GM21423 (cell line): Measurements from ENCODE around the gene TMEM100.

Source experiments
- ATAC-seq: cut with Tn5 transposase; IDR thresholded peaks from one replicate; pipeline ENCODE4 v1.9.1; 2021; ENCODE audit warnings: mild to moderate bottlenecking, moderate library complexity; ENCODE audit not compliant: unreplicated experiment

Gene TMEM100

DNA sequence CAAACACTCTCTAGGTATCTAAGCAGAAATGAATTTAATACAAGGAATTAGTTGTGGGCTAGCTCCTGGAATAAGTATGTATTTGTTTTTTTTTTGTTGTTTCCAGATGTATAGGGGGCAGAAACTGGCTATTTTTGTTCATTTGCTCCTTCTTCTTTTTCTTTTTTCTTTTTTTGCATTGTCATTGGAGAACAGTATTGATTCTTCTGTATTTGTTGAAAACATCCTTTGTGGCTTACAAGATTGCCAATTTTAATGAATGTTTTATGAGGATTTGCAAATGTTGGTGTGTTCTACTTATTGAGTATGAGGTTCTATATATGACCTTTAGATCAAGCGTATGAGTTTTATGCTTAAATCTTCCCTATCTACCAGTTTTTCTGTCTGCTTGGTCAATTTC, 22.6 kb upstream of the TMEM100 start:
- no peak for ATAC-seq

DNA sequence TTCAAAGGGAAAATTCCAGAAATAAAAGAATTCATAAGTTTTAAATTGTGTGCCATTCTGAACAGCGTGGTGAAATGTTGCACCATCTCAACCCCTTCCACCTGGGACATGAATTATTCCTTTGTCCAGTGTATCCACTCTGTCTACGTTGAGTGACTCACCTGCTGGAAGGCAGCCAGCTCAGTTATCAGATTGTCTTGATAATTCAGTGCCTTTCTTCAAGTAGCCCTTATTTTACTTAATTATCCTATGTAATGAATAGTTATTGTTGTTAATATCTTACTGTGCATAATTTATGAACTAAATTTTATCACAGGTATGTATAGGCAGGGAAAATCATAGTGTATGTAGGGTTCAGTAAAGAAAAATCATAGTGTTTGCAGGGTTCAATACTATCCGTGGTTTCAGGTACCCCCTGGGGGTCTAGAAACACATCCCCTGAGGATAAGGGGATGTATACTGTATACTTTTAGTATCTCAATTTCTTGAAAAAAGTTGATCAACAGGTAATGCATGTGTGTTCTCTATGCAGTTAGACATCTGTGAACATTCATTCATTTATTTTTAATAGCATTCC, 20.5 kb upstream of the TMEM100 start:
- ATAC-seq = no peak

DNA sequence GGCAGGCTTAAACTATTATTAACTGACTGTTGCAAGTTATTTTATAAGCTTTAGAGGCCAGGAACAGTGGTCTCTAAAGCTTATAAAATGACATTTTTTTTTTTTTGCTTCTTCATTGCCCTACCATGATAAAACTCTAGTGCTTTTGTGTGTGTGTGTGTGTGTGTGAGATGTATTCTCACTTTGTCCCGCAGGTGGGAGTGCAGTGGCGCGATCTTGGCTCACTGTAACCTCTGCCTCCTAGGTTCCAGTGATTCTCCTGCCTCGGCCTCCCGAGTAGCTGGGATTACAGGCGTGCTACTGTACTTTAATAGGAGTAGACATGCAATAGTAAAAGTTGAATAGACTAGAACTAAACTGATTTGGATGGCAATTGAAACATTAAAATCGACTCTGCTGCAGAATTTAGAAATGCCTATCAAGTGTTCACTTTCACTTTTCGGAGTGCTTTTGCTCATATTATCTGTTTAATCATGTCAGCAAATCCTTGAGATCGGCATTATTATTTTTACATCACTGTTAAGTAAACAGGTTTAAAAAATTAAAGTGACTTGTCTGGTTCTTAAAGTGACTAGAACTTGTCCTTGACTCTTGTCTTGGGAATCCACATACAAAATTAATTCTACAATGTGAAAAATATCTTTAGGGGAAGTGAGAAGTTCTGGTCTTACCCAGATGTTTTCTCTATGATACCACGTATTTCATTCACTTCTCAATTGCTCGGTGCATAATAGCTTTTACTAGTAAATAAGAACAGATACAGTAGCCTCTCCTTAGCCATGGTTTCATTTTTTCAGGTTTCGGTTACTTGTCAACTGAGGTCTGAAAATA, 19.8 kb upstream of the TMEM100 start:
- peak; percentile 84 for ATAC-seq

DNA sequence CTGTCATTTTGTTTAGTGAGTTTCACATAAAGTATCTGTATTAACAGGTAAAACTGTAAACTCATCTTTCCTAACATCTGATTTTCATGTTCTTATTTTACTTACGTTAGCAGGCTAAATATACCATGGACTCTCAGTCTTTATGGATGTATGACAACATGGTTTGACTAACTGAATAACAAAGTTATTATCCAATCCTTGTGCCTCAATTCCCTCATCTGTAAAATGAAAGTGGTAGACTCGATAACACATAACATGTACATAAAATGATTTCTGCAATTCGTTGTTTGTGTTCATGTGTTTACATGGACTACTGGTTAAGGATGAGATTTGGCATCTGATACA, 18.7 kb upstream of the TMEM100 start:
- no peak for ATAC-seq

DNA sequence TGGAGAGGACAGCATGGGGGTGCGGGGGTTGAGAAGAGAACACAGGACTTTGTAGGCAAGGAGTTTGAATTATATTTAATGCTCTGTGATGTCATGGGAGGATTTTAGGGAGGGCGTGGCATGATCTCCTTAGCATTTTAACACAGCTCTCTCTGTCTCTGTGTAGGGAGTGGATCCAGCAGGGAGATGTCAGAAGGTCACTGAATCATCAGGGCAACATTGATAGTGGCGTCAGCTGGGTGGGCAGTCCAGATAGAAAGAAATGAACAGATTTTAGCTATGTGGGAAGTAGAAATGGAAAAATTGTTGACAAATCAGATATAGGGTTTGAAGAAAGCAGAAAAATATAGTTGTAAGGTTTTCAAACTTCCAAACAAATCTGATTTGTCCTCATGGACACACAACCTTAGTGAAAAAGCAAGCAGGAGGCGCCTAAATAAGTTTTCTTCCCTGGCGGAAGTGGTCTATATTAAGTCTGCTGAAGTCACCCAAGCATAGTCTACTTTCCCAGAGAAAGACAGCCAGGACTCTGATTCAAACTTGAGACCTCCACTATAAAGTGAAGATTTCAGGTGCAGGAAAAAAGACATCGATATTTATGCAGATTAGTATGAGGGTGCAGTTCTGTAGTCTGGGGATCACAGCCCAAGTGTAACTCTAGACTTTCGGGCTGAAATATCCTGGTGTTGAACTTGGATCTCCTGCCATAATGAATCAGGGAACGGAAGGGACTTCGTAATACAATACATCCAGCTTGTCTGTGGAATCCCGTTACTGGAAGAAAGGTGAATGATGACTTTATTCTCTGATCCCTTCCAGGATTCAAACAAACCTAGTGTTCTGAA, 18.1 kb upstream of the TMEM100 start:
- ATAC-seq = no peak

DNA sequence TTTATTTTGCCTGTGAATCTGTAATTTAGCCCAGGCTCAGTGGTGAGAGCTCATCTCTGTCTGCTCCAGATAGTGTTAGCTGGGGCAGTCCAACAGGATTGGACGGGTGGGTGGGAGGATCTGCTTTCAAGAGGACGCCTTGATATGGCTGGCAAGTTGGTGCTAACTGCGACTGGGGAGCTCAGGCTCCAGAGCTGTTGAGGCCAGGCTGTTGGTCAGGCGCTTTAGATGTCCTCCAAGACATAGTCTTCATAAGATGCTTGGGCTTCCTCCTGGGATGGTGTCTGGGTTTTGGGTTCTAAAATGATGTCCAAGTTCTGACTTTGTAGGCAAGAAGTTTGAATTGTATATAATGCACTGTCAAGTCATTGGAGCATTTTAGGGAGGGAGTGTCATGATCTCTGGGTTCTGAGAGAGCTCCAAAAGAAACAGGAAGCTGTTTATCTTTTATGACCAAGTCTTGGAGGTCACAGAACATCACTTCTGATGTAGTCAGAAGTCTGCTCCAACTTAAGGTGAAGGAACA, 15.4 kb upstream of the TMEM100 start:
- no peak for ATAC-seq

DNA sequence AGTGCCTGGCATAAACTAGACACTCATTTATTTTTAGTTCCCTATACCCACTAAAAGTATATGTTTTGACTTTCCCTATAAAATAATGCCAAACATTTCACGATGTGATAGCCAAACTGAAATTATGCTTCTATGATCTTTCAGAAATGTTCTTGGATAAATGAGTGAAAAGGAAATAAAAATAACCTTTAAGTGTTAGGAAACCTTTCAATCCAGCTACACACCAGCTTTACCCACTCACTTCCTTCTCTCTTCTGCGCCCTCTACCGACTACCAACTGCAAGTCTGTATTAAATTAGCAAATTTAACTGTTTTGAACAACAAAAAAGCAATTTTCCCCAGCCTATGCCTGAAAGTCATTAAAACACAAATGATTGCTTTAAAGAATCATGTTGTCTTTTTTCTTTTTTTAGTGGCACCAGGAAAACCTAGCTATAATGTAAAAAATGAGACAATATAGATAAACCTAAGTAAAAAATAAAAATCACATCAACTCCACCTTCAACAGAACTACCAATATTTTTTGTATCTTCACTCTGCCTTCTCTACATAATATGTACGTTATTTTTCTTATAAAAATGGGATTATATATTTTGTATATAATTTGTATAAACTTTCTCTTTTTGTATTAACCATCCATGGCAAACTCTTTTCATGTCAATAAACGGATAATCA, 13.2 kb upstream of the TMEM100 start:
- ATAC-seq = no peak

DNA sequence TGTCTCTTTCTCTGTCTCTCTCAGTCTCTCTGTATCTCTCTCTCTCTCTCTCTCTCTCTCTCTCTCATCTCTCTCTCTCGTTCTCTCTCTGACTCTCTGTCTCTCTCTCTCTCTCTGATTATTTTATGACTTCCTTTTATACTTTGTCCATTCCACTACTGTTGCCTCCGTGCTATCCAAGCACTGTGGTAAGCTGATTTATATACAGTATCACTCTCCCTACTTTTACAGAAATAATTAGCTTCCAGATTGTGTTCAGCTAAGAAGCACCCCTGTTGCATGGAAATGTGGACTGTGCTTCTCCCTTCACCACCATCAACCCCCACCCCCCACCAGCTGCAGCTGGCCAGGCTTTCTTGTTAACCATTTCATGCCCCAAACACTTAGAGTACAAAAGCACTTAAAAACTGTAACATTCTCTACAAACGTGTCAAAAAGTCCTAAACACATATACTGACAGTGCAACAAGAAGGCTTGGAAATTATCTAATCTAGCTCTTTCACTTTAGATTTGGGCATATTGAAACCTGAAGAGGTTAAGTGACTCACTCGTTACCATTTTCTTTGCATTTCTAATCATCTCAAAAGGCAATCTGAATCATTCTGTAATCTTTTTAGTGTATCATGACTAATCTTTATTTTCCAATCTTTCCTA, 11.6 kb upstream of the TMEM100 start:
- no peak for ATAC-seq

DNA sequence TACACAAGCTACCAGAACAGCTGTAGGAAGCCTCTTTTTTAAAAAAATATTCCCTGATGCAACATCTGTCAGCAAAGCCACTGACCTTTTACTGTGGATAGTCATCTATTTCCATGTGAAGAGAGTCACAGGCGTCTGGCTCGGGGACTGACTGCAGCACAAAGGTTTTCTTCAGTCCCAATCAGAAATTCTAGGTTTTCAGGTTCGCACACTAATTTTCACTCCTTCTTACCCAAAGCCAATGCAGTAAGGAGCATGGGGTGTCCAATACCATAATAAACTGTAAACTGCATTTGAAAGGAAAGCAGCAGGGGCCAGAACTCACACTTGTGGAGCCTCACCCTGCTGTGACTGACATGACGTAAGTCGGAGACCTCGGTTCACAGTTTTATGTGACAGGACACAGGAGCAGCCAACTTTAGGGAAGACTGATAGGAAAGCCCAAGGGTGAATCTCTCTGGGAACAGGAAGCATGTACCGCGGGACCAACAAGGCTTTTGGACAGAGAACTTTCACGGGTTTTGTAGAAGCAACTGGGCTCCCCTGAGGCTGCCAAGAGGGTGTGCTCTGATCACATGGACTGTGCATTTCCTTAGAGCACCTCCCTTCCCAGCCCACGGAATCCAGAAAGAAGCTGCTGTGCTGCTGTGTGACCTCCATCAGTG, 9.1 kb upstream of the TMEM100 start:
- no peak for ATAC-seq

DNA sequence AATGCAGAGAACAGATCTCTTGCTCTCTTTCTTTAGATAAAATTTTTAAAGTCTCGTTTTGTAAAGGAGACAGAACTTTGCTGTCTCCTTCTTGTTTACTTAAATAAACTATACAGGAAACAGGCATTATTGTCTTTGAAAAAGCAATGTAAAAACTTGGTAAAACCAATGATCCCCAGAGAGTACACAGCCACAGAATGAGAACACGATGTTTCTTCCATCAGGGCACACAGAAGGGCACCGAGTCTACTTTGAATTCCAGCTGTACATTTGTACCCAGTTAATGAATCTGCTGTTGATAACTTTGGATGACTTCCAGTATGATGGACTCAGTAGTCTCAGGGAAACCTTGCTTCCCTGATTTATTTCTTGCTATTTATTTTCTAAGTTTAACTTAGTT, 8.1 kb upstream of the TMEM100 start:
- ATAC-seq = no peak

DNA sequence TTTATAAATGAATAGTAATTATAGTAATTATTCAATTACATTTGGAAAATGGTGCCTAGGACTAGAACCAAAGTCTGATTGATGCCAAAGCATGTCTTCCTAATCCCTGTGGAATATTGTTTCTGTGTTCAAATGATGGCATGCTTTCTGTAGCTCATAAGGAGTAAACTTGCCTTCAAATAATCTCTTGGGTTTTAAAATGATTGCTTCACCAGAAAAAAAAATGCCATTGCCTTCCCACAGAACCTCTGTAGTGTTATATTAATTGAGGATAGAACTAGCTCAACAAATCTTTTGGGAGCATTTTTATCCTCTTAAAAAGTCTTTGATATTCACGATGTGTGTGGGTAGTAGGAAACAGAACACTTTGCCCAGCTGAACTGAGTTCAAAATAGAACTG, 7.7 kb upstream of the TMEM100 start:
- ATAC-seq = no peak

DNA sequence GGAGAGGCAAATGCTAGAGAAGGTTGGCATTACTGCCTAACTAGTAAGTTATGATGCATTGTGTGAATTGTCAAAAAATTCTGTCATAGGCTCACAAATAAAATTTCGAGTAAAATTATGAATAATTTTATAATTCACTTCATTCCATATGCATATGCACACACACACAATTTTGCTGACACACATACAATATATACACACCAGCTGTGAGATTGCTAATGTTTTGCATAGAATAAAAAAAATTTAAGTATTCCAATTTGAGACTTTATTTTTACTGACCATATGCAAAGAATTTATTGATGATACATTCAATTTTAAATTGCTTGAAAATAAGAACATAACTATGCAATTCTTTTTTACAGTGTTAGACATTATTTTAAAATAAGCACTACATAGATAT, 6.8 kb upstream of the TMEM100 start:
- no peak for ATAC-seq

DNA sequence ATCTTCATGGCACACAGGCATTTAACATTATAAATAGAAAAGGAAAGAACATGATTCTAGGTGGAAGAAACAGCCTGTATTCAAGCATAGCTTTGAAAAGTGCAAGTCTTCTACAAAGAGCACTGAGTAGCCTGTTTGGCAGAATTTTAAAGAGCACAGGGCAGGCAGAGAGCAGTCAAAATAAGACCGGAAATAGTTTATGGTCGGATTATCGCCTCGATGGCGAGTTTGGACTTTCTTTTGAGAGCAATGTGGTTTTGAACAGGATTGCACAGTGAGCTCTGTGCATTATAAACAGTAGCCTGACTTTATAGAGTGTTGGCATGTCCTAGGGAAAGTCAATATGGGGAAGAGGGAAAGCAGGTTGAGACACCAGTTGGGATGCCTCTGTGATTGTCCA, 6.2 kb upstream of the TMEM100 start:
- ATAC-seq = no peak

DNA sequence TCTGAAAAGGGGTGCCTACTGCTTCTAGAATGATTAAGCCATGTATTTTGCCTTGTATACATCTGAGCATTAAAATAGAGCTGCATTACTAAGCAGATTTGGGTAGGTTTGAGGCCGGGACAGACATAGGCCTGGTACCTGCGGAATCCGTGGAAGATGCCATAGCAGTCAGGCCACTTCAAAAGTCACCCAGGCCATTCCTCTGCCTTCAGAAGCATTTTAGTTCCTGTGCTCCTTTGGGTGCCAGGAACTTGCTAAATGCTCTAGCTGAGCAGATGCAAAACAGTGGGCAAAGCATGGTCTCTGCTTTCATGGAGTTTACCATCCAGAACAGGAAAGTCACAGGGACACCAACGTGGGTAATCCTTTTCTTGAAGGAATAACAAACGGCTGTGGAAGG, 5.7 kb upstream of the TMEM100 start:
- ATAC-seq = no peak

DNA sequence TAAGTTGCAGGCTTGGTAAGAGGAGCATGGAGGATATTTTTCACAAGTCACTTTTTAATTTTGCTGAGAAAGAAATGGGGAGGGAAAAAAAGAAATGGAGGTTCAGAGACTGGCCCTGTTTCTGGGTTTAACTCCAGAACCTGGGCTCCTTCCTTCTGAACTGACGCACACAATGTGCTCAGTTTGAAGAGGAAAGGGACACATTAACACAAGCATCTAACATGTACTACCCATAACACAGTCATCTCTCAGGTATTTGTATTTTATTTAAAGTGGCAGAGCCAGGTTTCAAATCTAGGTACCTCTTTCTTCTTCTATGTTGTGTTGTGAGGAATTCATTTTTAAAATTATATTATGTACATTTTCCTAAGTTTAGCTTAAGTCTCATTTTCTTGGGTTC, 5.3 kb upstream of the TMEM100 start:
- no peak for ATAC-seq

DNA sequence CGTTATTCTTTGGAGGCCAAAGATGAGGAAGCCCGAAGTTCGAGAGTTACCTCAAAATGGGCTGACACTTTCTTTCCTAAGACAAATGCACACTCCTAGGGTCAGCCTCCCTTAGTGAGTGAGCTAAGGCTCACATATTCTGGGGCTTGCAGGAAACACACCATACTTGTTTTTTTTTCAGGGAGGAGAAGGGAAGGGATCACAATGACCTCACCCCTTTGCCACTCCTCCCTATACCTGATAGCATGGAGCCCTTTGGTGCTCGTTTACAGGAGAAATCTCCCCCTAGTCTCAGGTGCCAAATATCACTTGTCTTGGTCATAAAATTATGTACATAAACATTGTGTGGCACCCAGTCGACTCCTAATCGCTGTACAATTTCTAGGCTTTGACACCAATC, 4.6 kb upstream of the TMEM100 start:
- no peak for ATAC-seq

DNA sequence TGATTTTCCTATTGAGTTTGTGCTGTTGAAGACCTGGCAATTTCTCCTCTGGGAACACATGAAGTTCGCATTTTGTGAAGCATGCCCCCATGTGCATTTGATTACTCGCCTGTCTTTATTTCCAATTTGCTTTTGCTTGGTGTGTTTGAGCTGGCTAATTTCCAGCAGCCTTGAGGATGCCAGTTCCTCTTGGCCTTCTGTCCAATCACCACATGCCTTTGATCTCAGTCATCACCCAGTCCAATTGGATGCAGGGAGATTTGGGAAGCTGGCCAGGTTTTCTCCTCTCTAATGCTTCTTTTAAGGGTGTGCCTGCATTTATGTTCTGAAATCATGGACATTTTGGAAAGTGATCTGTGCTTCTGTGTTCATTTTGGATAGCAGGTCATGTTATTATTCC, 3.8 kb upstream of the TMEM100 start:
- ATAC-seq = no peak

DNA sequence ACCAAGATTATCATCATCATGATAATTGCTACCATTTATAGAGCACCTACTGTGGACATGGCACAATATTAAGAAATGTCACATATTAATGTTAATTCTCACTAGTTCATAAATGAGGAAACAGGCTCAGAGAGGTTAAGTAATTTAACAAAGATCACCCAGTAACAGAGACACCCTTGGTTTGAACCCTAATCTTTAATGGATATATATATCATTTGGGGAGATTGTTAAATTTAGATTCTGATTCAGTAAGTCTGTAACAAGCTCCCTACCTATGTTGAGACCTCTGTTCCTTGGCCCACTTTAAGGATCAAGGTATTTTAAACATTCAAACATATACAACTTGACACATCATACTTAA, 804 bp upstream of the TMEM100 start:
- ATAC-seq = no peak

DNA sequence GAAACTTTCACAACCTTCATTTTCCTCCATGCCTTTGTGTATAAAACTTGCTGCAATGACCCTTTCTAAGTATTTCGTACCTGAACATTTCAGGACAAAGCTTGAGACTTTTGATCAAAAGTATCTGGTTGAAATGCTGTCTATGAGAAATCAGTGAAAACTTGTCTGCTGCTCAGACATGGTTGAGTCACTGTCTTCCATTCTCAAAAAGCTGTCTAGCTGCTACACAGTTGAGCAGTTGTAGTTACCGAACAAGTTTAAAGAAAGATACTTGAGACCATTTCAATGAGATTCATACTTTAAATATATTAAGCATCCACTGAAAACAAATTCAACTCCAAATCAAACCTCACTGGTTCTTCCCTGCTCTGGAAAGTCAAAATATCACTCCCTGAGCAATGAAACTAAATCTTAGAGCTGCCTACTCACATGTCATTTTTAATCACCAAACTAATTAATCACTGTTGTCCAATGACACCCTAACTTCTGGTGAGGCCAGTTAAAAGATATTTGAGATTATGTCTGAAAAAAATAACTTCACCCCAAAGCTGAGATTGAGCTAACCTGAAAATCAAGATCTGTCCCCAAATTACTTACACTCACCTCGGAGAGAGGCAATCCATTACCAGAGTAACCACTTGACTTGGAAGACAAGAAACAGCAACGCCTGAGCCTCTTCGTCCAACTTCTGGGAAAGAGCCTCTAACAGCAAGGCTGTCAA, 488 bp downstream of the TMEM100 start:
- ATAC-seq = no peak
